RWPE2 (cell line): Measurements from ENCODE around the gene SMCHD1.

ENCODE experiments used
- ATAC-seq: fragments of 200-7000 bp; cut with Tn5 transposase; 3 replicates; pipeline ENCODE4 v1.9.1; 2021; ENCODE audit warnings: low read depth
- DNase-seq: peaks from one replicate; pipeline ENCODE4 v3.0.0-alpha.2; 2020; ENCODE audit warnings: low spot score
- H3K27ac ChIP-seq: fragments of 450-650 bp; 2 replicates; pipeline ENCODE4 v1.5.1; 2017; ENCODE audit warnings: mild to moderate bottlenecking; ENCODE audit not compliant: poor library complexity, severe bottlenecking
- H3K27me3 ChIP-seq: fragments of 250-450 bp; sonication (Bioruptor Pico); 2 replicates; pipeline ENCODE4 v1.5.1; 2021; ENCODE audit warnings: mild to moderate bottlenecking, moderate library complexity; ENCODE audit not compliant: insufficient read depth, poor library complexity, severe bottlenecking
- H3K36me3 ChIP-seq: fragments of 250-450 bp; sonication (Bioruptor Pico); 2 replicates; pipeline ENCODE4 v1.5.1; 2020; ENCODE audit warnings: low read depth, mild to moderate bottlenecking, moderate library complexity
- H3K4me1 ChIP-seq: fragments of 250-450 bp; sonication (Bioruptor Pico); 2 replicates; pipeline ENCODE4 v1.5.1; 2021; ENCODE audit warnings: mild to moderate bottlenecking, moderate library complexity; ENCODE audit not compliant: insufficient read depth, poor library complexity, severe bottlenecking
- H3K4me3 ChIP-seq: fragments of 250-450 bp; sonication (Bioruptor Pico); 2 replicates; pipeline ENCODE4 v1.5.1; 2021; ENCODE audit warnings: mild to moderate bottlenecking, moderate library complexity; ENCODE audit not compliant: severe bottlenecking
- H3K9me3 ChIP-seq: fragments of 250-450 bp; sonication (Bioruptor Pico); 2 replicates; pipeline ENCODE4 v1.5.1; 2021; ENCODE audit warnings: mild to moderate bottlenecking, moderate library complexity; ENCODE audit not compliant: severe bottlenecking
- CTCF ChIP-seq: fragments of 450-650 bp; IDR thresholded peaks from one replicate; pipeline ENCODE4 v1.5.1; 2017; ENCODE audit warnings: mild to moderate bottlenecking, moderate library complexity; ENCODE audit not compliant: poor library complexity, severe bottlenecking

SMCHD1 gene

DNA sequence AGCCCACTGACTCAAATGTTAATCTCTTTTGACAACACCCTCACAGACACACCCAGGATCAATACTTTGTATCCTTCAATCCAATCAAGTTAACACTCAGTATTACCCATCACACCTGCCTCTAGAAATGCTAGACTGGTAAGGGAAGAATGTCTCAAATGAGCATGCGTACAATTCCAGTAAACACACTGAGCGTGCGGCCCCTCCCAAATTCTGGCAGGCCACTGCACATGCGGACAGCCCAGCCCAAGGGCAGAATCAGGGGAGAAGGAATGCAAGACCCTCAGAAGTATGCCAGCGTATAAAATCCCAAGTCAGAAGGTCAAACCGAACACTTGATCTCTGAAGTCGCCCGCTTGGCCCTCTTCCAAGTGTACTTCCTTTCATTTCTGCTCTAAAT, 183.7 kb downstream of the SMCHD1 start:
- no peak for DNase-seq
- no peak for ATAC-seq
- TF ChIP-seq CTCF: no peak

GRCh38 chr18:2840521-2840920, 185.0 kb downstream of the SMCHD1 start:
- H3K4me3 ChIP-seq: no peak overlapping the region
- no peaks in the 10 kb centered on the region for H3K36me3 ChIP-seq
- no peak overlapping the region for H3K27ac ChIP-seq
- no peaks in the 10 kb centered on the region for H3K4me1 ChIP-seq
- no peaks in the 10 kb centered on the region for H3K9me3 ChIP-seq
- TF ChIP-seq CTCF: no peak
- ATAC-seq (no peak), DNase-seq (no peak)
- peaks cover 25% of the 10 kb centered on the region for H3K27me3 ChIP-seq

More for the DNA sequence above, 183.7 kb downstream of the SMCHD1 start:
- Histone ChIP-seq H3K4me1 (no peaks in the 10 kb centered on the region), H3K4me3 (no peak overlapping the region), H3K27me3 (peaks cover 14% of the 10 kb centered on the region), H3K9me3 (no peaks in the 10 kb centered on the region), H3K27ac (no peak overlapping the region), H3K36me3 (no peaks in the 10 kb centered on the region)

DNA sequence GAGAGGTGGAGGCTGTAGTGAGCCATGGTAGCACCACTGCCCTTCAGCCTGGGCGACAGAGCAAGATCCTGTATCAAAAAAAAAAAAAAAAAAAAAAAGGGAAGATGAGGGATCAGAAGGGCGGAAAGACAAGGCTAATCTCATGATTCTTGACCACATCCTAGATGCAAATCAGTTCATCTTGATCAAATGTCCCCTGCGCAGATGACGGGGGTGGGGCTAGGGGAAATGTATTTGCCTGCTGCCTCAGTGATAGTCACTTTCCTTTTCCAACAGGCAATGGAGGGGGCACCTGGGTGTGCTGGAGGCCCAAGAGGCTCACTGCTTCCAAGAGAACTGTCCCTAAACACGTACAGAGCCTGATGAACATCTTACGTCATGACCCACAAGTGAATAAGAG, 187.6 kb downstream of the SMCHD1 start:
- TF ChIP-seq CTCF: no peak
- Histone ChIP-seq H3K4me1 (no peaks in the 10 kb centered on the region), H3K4me3 (no peak overlapping the region), H3K27me3 (peaks cover 50% of the 10 kb centered on the region), H3K36me3 (no peaks in the 10 kb centered on the region), H3K27ac (no peak overlapping the region), H3K9me3 (no peaks in the 10 kb centered on the region)
- no peak for DNase-seq
- ATAC-seq: no peak

GRCh38 chr18:2845172-2845571, 189.6 kb downstream of the SMCHD1 start:
- no peak overlapping the region for H3K4me3 ChIP-seq
- no peaks in the 10 kb centered on the region for H3K36me3 ChIP-seq
- no peak for TF ChIP-seq CTCF
- H3K9me3 ChIP-seq: no peaks in the 10 kb centered on the region
- no peak for ATAC-seq
- peaks cover 68% of the 10 kb centered on the region for H3K27me3 ChIP-seq
- no peak for DNase-seq
- no peak overlapping the region for H3K27ac ChIP-seq
- H3K4me1 ChIP-seq: no peaks in the 10 kb centered on the region

- no peaks in the 10 kb centered on the region for H3K36me3 ChIP-seq
- ATAC-seq (peak; percentile 10; the same call in 1 of the 3 replicates), DNase-seq (no peak)
- H3K4me3 ChIP-seq: peak within 1 kb of the TSS; percentile 18
- no peak within 1 kb of the TSS for H3K27ac ChIP-seq
- H3K4me1 ChIP-seq: no peaks in the 10 kb centered on the region
- H3K27me3 ChIP-seq: peaks cover 63% of the 10 kb centered on the region
- no peak for TF ChIP-seq CTCF
- no peaks in the 10 kb centered on the region for H3K9me3 ChIP-seq
These were observed 191.2 kb downstream of the SMCHD1 start, which contains the start of gene EMILIN2 for GRCh38 chr18:2846636-2847316. TSS of gene EMILIN2 (plus strand) at chr18:2847006. CDS start at chr18:2847189, 183 bp downstream.
